ENCODE measurements around the gene EPHB2. TPM values are rescaled to one million over a fixed set of nuclear protein-coding genes. Genes with fewer than 3 reads are reported as not detected.
A peak's percentile ranks its signal among the peaks of the same experiment; 100 is the strongest.
"Not testable (repeated sequence)": the region's sequence is repeated elsewhere in the genome, so short reads cannot be mapped to it uniquely, and the experiment has no call there.

The EPHB2 gene
- total RNA-seq, 1 donor from 2014 or later, result 159 TPM

- no peak for DNase-seq (ENCODE audit: low read depth)
These were observed 126.2 kb downstream of the EPHB2 start for GRCh38 chr1:22836850-22837249.

- no peak for DNase-seq (ENCODE audit: low read depth)
These were observed 126.7 kb downstream of the EPHB2 start for GRCh38 chr1:22837332-22837731.

- DNase-seq (ENCODE audit: low read depth), result no peak
These were observed 128.3 kb downstream of the EPHB2 start for GRCh38 chr1:22838965-22839364.

GRCh38 chr1:22839806-22840205, 129.2 kb downstream of the EPHB2 start:
- DNase-seq (ENCODE audit: low read depth), result no peak

- DNase-seq (ENCODE audit: low read depth), result no peak
These were observed 130.5 kb downstream of the EPHB2 start for GRCh38 chr1:22841142-22841541.

- DNase-seq (ENCODE audit: low read depth), result no peak
These were observed 131.2 kb downstream of the EPHB2 start for GRCh38 chr1:22841860-22842281.

GRCh38 chr1:22843441-22844183, 133.0 kb downstream of the EPHB2 start:
- DNase-seq (ENCODE audit: low read depth), result not testable (repeated sequence)

- DNase-seq (ENCODE audit: low read depth), result no peak
These were observed 134.0 kb downstream of the EPHB2 start for GRCh38 chr1:22844621-22845020.

- DNase-seq (ENCODE audit: low read depth), result no peak
These were observed 134.8 kb downstream of the EPHB2 start for GRCh38 chr1:22845398-22845935.

GRCh38 chr1:22846458-22846857, 135.8 kb downstream of the EPHB2 start:
- DNase-seq (ENCODE audit: low read depth), result no peak

GRCh38 chr1:22847249-22847648, 136.6 kb downstream of the EPHB2 start:
- no peak for DNase-seq (ENCODE audit: low read depth)

GRCh38 chr1:22847709-22848108, 137.1 kb downstream of the EPHB2 start:
- no peak for DNase-seq (ENCODE audit: low read depth)

- DNase-seq (ENCODE audit: low read depth), result peak; percentile 54
These were observed 137.8 kb downstream of the EPHB2 start for GRCh38 chr1:22848405-22848804.

- DNase-seq (ENCODE audit: low read depth), result no peak
These were observed 139.1 kb downstream of the EPHB2 start for GRCh38 chr1:22849770-22850169.

GRCh38 chr1:22850281-22850680, 139.6 kb downstream of the EPHB2 start:
- DNase-seq (ENCODE audit: low read depth), result no peak

- peak; percentile 40 for DNase-seq (ENCODE audit: low read depth)
These were observed 140.0 kb downstream of the EPHB2 start for GRCh38 chr1:22850681-22851080.

- DNase-seq (ENCODE audit: low read depth), result no peak
These were observed 140.9 kb downstream of the EPHB2 start for GRCh38 chr1:22851517-22851916.

- no peak for DNase-seq (ENCODE audit: low read depth)
These were observed 141.6 kb downstream of the EPHB2 start for GRCh38 chr1:22852144-22852655.

GRCh38 chr1:22853651-22854185, 143.1 kb downstream of the EPHB2 start:
- DNase-seq (ENCODE audit: low read depth), result no peak

GRCh38 chr1:22854688-22855565, 144.3 kb downstream of the EPHB2 start:
- DNase-seq (ENCODE audit: low read depth), result no peak

GRCh38 chr1:22855668-22856606, 145.3 kb downstream of the EPHB2 start:
- DNase-seq (ENCODE audit: low read depth), result no peak

Measured in renal cortical epithelial cell (primary cell).